ENCODE measurements around the gene SSX2IP.

DNA sequence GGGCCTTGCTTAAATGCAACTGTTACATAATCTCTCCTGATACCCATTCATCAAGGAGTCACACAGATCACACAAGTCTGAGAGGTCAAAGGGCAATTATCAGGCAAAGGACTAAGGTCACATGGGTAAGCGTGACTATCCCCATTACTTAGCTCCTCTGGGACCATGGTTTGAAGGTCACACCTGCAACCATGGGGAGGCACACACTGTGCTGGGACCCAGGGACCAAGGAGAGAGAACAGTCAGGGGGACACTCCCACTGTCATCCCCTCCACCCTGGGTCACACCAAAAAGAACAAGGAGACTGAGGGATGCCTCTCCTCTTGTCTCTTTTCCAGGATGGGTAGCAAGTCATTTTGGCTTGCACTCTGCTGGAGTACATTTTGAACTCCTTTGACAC is 85.1 kb downstream of the SSX2IP start:
- TF ChIP-seq, protein P1, sequence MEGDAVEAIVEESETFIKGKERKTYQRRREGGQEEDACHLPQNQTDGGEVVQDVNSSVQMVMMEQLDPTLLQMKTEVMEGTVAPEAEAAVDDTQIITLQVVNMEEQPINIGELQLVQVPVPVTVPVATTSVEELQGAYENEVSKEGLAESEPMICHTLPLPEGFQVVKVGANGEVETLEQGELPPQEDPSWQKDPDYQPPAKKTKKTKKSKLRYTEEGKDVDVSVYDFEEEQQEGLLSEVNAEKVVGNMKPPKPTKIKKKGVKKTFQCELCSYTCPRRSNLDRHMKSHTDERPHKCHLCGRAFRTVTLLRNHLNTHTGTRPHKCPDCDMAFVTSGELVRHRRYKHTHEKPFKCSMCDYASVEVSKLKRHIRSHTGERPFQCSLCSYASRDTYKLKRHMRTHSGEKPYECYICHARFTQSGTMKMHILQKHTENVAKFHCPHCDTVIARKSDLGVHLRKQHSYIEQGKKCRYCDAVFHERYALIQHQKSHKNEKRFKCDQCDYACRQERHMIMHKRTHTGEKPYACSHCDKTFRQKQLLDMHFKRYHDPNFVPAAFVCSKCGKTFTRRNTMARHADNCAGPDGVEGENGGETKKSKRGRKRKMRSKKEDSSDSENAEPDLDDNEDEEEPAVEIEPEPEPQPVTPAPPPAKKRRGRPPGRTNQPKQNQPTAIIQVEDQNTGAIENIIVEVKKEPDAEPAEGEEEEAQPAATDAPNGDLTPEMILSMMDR (IDR thresholded peaks at IDR 0.05; ENCODE audit: low read depth, low read length, missing input control), result no peak
- TF ChIP-seq SP1 (IDR thresholded peaks at IDR 0.05) (no peak), YY1 (IDR thresholded peaks at IDR 0.05) (no peak), RAD21 (IDR thresholded peaks at IDR 0.05) (no peak), JUND (IDR thresholded peaks at IDR 0.05) (no peak), GABPA (IDR thresholded peaks at IDR 0.05 in 1 of 2, conservative IDR thresholded peaks at IDR 0.05 in 1 of 2) (no peak), HNF4G (IDR thresholded peaks at IDR 0.05) (no peak), TAF1 (conservative IDR thresholded peaks at IDR 0.05) (no peak), EGR1 (IDR thresholded peaks at IDR 0.05; ENCODE audit: low read depth in 2 of 2) (no peak)
- TF ChIP-seq, protein P2, sequence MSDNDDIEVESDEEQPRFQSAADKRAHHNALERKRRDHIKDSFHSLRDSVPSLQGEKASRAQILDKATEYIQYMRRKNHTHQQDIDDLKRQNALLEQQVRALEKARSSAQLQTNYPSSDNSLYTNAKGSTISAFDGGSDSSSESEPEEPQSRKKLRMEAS (IDR thresholded peaks at IDR 0.05), result no peak
- TF ChIP-seq, protein P3, sequence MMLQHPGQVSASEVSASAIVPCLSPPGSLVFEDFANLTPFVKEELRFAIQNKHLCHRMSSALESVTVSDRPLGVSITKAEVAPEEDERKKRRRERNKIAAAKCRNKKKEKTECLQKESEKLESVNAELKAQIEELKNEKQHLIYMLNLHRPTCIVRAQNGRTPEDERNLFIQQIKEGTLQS (IDR thresholded peaks at IDR 0.05), result no peak
- TF ChIP-seq, protein P4, sequence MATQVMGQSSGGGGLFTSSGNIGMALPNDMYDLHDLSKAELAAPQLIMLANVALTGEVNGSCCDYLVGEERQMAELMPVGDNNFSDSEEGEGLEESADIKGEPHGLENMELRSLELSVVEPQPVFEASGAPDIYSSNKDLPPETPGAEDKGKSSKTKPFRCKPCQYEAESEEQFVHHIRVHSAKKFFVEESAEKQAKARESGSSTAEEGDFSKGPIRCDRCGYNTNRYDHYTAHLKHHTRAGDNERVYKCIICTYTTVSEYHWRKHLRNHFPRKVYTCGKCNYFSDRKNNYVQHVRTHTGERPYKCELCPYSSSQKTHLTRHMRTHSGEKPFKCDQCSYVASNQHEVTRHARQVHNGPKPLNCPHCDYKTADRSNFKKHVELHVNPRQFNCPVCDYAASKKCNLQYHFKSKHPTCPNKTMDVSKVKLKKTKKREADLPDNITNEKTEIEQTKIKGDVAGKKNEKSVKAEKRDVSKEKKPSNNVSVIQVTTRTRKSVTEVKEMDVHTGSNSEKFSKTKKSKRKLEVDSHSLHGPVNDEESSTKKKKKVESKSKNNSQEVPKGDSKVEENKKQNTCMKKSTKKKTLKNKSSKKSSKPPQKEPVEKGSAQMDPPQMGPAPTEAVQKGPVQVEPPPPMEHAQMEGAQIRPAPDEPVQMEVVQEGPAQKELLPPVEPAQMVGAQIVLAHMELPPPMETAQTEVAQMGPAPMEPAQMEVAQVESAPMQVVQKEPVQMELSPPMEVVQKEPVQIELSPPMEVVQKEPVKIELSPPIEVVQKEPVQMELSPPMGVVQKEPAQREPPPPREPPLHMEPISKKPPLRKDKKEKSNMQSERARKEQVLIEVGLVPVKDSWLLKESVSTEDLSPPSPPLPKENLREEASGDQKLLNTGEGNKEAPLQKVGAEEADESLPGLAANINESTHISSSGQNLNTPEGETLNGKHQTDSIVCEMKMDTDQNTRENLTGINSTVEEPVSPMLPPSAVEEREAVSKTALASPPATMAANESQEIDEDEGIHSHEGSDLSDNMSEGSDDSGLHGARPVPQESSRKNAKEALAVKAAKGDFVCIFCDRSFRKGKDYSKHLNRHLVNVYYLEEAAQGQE (IDR thresholded peaks at IDR 0.05), result no peak
- TF ChIP-seq, protein P5, sequence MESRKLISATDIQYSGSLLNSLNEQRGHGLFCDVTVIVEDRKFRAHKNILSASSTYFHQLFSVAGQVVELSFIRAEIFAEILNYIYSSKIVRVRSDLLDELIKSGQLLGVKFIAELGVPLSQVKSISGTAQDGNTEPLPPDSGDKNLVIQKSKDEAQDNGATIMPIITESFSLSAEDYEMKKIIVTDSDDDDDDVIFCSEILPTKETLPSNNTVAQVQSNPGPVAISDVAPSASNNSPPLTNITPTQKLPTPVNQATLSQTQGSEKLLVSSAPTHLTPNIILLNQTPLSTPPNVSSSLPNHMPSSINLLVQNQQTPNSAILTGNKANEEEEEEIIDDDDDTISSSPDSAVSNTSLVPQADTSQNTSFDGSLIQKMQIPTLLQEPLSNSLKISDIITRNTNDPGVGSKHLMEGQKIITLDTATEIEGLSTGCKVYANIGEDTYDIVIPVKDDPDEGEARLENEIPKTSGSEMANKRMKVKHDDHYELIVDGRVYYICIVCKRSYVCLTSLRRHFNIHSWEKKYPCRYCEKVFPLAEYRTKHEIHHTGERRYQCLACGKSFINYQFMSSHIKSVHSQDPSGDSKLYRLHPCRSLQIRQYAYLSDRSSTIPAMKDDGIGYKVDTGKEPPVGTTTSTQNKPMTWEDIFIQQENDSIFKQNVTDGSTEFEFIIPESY (IDR thresholded peaks at IDR 0.05), result no peak

Data from liver (tissue), 3 donors.